Measurements from ENCODE around the gene DCLK1. TPM values are rescaled to one million over a fixed set of nuclear protein-coding genes. Genes with fewer than 3 reads are reported as not detected.

Gene DCLK1
- total RNA-seq, 1 experiment from 2014 or later: 1.4 TPM

DNA sequence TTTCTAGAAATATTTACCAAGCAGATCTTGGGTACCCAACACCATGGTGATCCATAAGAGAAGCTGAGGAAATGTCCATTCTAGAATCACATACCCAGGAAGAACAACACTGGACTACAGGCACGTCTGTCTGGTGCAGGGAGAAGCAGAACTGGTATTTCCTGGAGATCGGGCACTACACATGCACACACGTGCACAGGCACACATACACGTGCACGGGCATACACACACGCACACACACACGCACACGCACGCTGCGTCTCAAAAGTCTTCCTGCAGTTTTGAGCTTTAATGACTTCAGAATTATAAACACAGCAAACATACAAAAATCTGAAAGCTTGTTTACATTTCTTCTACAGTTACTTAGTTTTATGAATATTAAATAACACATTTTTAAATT, 189.8 kb downstream of the DCLK1 start:
- POLR2A ChIA-PET (ENCODE audit: unreplicated experiment): no interaction called here
- H3F3A ChIP-seq (ENCODE audit: insufficient read depth, low read depth): no peaks in the 10 kb centered on the region
- CTCF ChIA-PET: no interaction called here
- no peaks in the 10 kb centered on the region for H3K4me1 ChIP-seq (replicated peaks; ENCODE audit: insufficient read depth)
- H3K79me2 ChIP-seq (ENCODE audit: low read depth): no peaks in the 10 kb centered on the region
- H4K20me1 ChIP-seq (ENCODE audit: insufficient read depth): no peaks in the 10 kb centered on the region
- DNase-seq: no peak
- TF ChIP-seq, protein P1, sequence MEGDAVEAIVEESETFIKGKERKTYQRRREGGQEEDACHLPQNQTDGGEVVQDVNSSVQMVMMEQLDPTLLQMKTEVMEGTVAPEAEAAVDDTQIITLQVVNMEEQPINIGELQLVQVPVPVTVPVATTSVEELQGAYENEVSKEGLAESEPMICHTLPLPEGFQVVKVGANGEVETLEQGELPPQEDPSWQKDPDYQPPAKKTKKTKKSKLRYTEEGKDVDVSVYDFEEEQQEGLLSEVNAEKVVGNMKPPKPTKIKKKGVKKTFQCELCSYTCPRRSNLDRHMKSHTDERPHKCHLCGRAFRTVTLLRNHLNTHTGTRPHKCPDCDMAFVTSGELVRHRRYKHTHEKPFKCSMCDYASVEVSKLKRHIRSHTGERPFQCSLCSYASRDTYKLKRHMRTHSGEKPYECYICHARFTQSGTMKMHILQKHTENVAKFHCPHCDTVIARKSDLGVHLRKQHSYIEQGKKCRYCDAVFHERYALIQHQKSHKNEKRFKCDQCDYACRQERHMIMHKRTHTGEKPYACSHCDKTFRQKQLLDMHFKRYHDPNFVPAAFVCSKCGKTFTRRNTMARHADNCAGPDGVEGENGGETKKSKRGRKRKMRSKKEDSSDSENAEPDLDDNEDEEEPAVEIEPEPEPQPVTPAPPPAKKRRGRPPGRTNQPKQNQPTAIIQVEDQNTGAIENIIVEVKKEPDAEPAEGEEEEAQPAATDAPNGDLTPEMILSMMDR (conservative IDR thresholded peaks at IDR 0.05): no peak
- TF ChIP-seq EZH2 (IDR thresholded peaks at IDR 0.05; ENCODE audit: low read depth): no peak
- no peak overlapping the region for H3K4me2 ChIP-seq
- no peak overlapping the region for H2AFZ ChIP-seq
- no peaks in the 10 kb centered on the region; the same call in 1 of the 2 replicates for H3K9me3 ChIP-seq (ENCODE audit: insufficient read depth, low read depth)
- no peaks in the 10 kb centered on the region for H3K36me3 ChIP-seq (ENCODE audit: low read depth)
- no TSS peak for BruUV-seq (replicated peaks)
- no peak overlapping the region for H3K4me3 ChIP-seq
- H3K27me3 ChIP-seq (ENCODE audit: insufficient read depth, low read depth): no peaks in the 10 kb centered on the region
- H3K27ac ChIP-seq: no peak overlapping the region
- intact Hi-C loops (cut with micrococcal nuclease; ENCODE audit: unreplicated experiment): no loop called here
- H3K9me2 ChIP-seq (ENCODE audit: insufficient read depth): no peaks in the 10 kb centered on the region

DNA sequence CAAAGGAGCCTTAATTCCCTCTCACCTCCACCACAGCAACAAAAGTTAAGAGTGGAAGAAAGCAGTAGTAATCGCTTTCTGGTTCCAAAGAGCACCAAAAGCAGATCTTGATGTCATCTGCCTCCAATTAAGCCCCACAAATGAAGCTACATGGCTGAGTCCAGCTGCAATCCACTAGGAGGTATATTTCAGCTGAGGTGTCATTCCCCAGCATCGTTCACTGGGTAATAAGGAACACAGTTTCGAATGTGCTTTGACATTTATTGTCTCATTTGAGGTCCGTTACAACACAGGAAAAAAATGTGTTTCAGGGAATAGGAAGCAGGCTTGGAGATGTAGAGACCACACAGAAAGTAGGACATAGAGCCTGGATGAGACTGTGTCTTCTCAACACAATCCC, 190.4 kb downstream of the DCLK1 start:
- ChIA-PET CTCF (no interaction called here), POLR2A (ENCODE audit: unreplicated experiment) (interaction anchor here (0.6 kb wide), 1 partner anchor 85 kb away, joined by 3 read pairs; no protein-coding TSS in a partner anchor)
- intact Hi-C loops (cut with micrococcal nuclease; ENCODE audit: unreplicated experiment): no loop called here

DNA sequence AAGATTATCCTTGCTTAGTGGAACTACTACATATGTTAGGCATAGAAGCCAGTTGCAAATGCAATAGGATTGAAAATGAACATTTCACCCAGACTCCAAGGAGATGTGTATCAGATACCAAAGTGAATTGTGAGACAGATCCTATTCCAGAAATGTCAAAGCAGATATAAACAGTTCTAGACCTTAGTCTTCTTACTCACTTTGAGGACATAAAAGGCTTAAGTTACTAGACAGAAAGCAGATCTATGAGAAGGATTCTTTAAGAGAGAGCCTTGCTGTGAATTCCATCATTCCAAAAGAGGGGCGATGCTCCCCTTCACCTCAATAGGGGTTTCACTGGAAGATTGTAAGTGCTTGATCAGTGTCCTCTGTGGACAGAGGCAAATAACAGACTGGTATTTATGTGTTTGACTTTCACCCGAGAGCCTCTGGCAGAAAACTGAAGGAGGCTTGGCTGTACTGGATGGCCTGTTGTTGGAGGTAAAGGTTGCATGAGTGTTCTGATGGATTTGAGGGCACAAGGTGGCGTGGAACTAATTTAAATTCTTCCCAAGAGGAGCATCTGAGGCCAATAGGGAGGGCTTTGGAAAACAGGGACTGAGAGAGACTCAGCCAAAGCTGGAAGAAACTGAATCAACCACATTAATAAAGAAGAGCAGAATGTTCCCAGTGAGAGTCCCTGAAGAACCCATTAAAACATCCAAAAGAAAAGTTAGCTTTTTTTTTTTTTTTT, 194.8 kb downstream of the DCLK1 start:
- Histone ChIP-seq H3K9me2 (ENCODE audit: insufficient read depth) (no peaks in the 10 kb centered on the region), H3K9me3 (ENCODE audit: insufficient read depth, low read depth) (no peaks in the 10 kb centered on the region; the same call in none of the 2 replicates), H3F3A (ENCODE audit: insufficient read depth, low read depth) (no peaks in the 10 kb centered on the region), H3K4me1 (replicated peaks; ENCODE audit: insufficient read depth) (no peaks in the 10 kb centered on the region), H3K27me3 (ENCODE audit: insufficient read depth, low read depth) (no peaks in the 10 kb centered on the region), H3K27ac (no peak overlapping the region), H3K4me3 (no peak overlapping the region), H4K20me1 (ENCODE audit: insufficient read depth) (no peaks in the 10 kb centered on the region), H3K4me2 (no peak overlapping the region), H3K36me3 (ENCODE audit: low read depth) (no peaks in the 10 kb centered on the region), H2AFZ (no peak overlapping the region), H3K79me2 (ENCODE audit: low read depth) (no peaks in the 10 kb centered on the region)
- BruUV-seq (replicated peaks): no TSS peak
- CTCF ChIA-PET: no interaction called here
- intact Hi-C loops (cut with micrococcal nuclease; ENCODE audit: unreplicated experiment): no loop called here
- POLR2A ChIA-PET (ENCODE audit: unreplicated experiment): no interaction called here
- no peak for DNase-seq
- no peak for TF ChIP-seq EZH2 (IDR thresholded peaks at IDR 0.05; ENCODE audit: low read depth)
- TF ChIP-seq, protein P1 (conservative IDR thresholded peaks at IDR 0.05): no peak

More for the DNA sequence above, 190.4 kb downstream of the DCLK1 start:
- no peaks in the 10 kb centered on the region for H3K36me3 ChIP-seq (ENCODE audit: low read depth)
- H3K27me3 ChIP-seq (ENCODE audit: insufficient read depth, low read depth): no peaks in the 10 kb centered on the region
- H3K4me1 ChIP-seq (replicated peaks; ENCODE audit: insufficient read depth): no peaks in the 10 kb centered on the region
- no peak for DNase-seq
- H3F3A ChIP-seq (ENCODE audit: insufficient read depth, low read depth): no peaks in the 10 kb centered on the region
- no peak overlapping the region for H3K27ac ChIP-seq
- H3K9me3 ChIP-seq (ENCODE audit: insufficient read depth, low read depth): no peaks in the 10 kb centered on the region; the same call in 1 of the 2 replicates
- H2AFZ ChIP-seq: no peak overlapping the region
- TF ChIP-seq, protein P1 (conservative IDR thresholded peaks at IDR 0.05): no peak
- no peak for TF ChIP-seq EZH2 (IDR thresholded peaks at IDR 0.05; ENCODE audit: low read depth)
- BruUV-seq (replicated peaks): no TSS peak
- H4K20me1 ChIP-seq (ENCODE audit: insufficient read depth): no peaks in the 10 kb centered on the region
- no peaks in the 10 kb centered on the region for H3K9me2 ChIP-seq (ENCODE audit: insufficient read depth)
- no peaks in the 10 kb centered on the region for H3K79me2 ChIP-seq (ENCODE audit: low read depth)
- H3K4me3 ChIP-seq: no peak overlapping the region
- no peak overlapping the region for H3K4me2 ChIP-seq
